ENCODE measurements around the gene AFTPH. TPM values are rescaled to one million over a fixed set of nuclear protein-coding genes. Genes with fewer than 3 reads are reported as not detected.

The AFTPH gene
- polyA plus RNA-seq, 1 of the 3 experiments (the other 2 are of a cell fraction): 7.4 TPM

GRCh38 chr2:64609942-64610281 lies 85.8 kb downstream of the AFTPH start:
- H3F3A ChIP-seq (replicated peaks; ENCODE audit: insufficient read depth): no peaks in the 10 kb centered on the region
- no peaks in the 10 kb centered on the region for H3K36me3 ChIP-seq (replicated peaks in 1 of 2; ENCODE audit: control insufficient read depth in 1 of 2, insufficient read depth in 2 of 2, low read length in 1 of 2)
- DNase-seq: no peak
- no peak overlapping the region for H3K9ac ChIP-seq
- no peaks in the 10 kb centered on the region; a peak in 1 of 4 replicates for H3K4me1 ChIP-seq (ENCODE audit: control insufficient read depth in 1 of 2, insufficient read depth in 2 of 2, low read depth in 1 of 2, low read length in 1 of 2)
- H3K79me2 ChIP-seq (ENCODE audit: insufficient read depth): no peaks in the 10 kb centered on the region
- H3K9me2 ChIP-seq: no peaks in the 10 kb centered on the region
- no peaks in the 10 kb centered on the region; the same call in 1 of the 2 replicates for H3K27me3 ChIP-seq (ENCODE audit: insufficient read depth)
- no peak overlapping the region for H3K4me2 ChIP-seq
- 75% methylated on average over 3 of the region's 3 CpGs for WGBS (ENCODE audit: low lambda C conversion rate)
- H3K9me3 ChIP-seq: no peaks in the 10 kb centered on the region
- no peak for TF ChIP-seq EZH2phosphoT487 (IDR thresholded peaks at IDR 0.05; ENCODE audit: borderline replicate concordance, low read depth)
- TF ChIP-seq RXRA (IDR thresholded peaks at IDR 0.05; ENCODE audit: borderline replicate concordance, low read depth): no peak
- no peak for TF ChIP-seq POLR2AphosphoS5 (IDR thresholded peaks at IDR 0.05; ENCODE audit: low read depth, low read length)
- no peak for TF ChIP-seq CHD2 (IDR thresholded peaks at IDR 0.05; ENCODE audit: low read length, partially characterized antibody)
- no peak for TF ChIP-seq IRF3 (IDR thresholded peaks at IDR 0.05; ENCODE audit: low read depth, low read length)
- TF ChIP-seq RAD21 (IDR thresholded peaks at IDR 0.05; ENCODE audit: low read length): no peak
- TF ChIP-seq TAF1 (IDR thresholded peaks at IDR 0.05; ENCODE audit: borderline replicate concordance, low read depth, low read length): no peak
- no peak for TF ChIP-seq USF2 (IDR thresholded peaks at IDR 0.05; ENCODE audit: borderline replicate concordance, low read depth, low read length)
- TF ChIP-seq NFIC (IDR thresholded peaks at IDR 0.05; ENCODE audit: borderline replicate concordance): no peak
- no peak for TF ChIP-seq RCOR1 (IDR thresholded peaks at IDR 0.05; ENCODE audit: low read length)
- no peak for TF ChIP-seq GABPA (IDR thresholded peaks at IDR 0.05; ENCODE audit: low read depth)
- CTCF ChIA-PET: interaction anchor here (3.7 kb wide), 1 partner anchor 8 kb away, joined by 20 read pairs; no protein-coding TSS in a partner anchor
- no peak overlapping the region for H3K4me3 ChIP-seq (ENCODE audit: low read depth in 2 of 2, low read length in 1 of 2)
- H2AFZ ChIP-seq (ENCODE audit: low read depth): no peak overlapping the region
- H3K27ac ChIP-seq (ENCODE audit: low read depth in 2 of 2, low read length in 1 of 2): no peak overlapping the region
- POLR2A ChIA-PET: no interaction called here
- H4K20me1 ChIP-seq (ENCODE audit: insufficient read depth): no peaks in the 10 kb centered on the region

GRCh38 chr2:64610316-64610855 lies 86.3 kb downstream of the AFTPH start:
- POLR2A ChIA-PET: no interaction called here
- Histone ChIP-seq H3K27ac (ENCODE audit: low read depth in 2 of 2, low read length in 1 of 2) (no peak overlapping the region), H3K4me3 (ENCODE audit: low read depth in 2 of 2, low read length in 1 of 2) (no peak overlapping the region), H3K36me3 (replicated peaks in 1 of 2; ENCODE audit: control insufficient read depth in 1 of 2, insufficient read depth in 2 of 2, low read length in 1 of 2) (no peaks in the 10 kb centered on the region), H3K9me3 (no peaks in the 10 kb centered on the region), H3K9me2 (no peaks in the 10 kb centered on the region), H4K20me1 (ENCODE audit: insufficient read depth) (no peaks in the 10 kb centered on the region), H3K9ac (no peak overlapping the region), H3K4me1 (ENCODE audit: control insufficient read depth in 1 of 2, insufficient read depth in 2 of 2, low read depth in 1 of 2, low read length in 1 of 2) (no peaks in the 10 kb centered on the region), H3K79me2 (ENCODE audit: insufficient read depth) (no peaks in the 10 kb centered on the region), H3K27me3 (ENCODE audit: insufficient read depth) (no peaks in the 10 kb centered on the region; the same call in 1 of the 2 replicates), H2AFZ (ENCODE audit: low read depth) (no peak overlapping the region), H3K4me2 (no peak overlapping the region), H3F3A (replicated peaks; ENCODE audit: insufficient read depth) (no peaks in the 10 kb centered on the region)
- DNase-seq: no peak
- WGBS (ENCODE audit: low lambda C conversion rate): 94% methylated on average over 6 of the region's 6 CpGs
- TF ChIP-seq GATA2 (CRISPR knock-in tag; IDR thresholded peaks at IDR 0.05) (no peak), MEF2A (IDR thresholded peaks at IDR 0.05; ENCODE audit: borderline replicate concordance, low read depth) (no peak), RFX5 (IDR thresholded peaks at IDR 0.05; ENCODE audit: low read length) (no peak), MXI1 (IDR thresholded peaks at IDR 0.05; ENCODE audit: low read depth, low read length) (no peak), PBX3 (IDR thresholded peaks at IDR 0.05) (no peak)
- CTCF ChIA-PET: interaction anchor here (0.7 to 2.1 kb wide), 2 partner anchors 23 to 279 kb away, joined by 3 to 4 read pairs; no protein-coding TSS in a partner anchor
